MG63 (cell line): ENCODE measurements around the gene EEIG1. TPM values are rescaled to one million over a fixed set of nuclear protein-coding genes. Genes with fewer than 3 reads are reported as not detected.

ENCODE experiments used
- DNase-seq: peaks from one replicate; pipeline ENCODE4 v3.0.0-alpha.2; 2020
- H3K27me3 ChIP-seq: fragments of 250-450 bp; sonication (Bioruptor Pico); 2 replicates; pipeline ENCODE4 v1.5.1; 2020; ENCODE audit warnings: mild to moderate bottlenecking, moderate library complexity
- H3K36me3 ChIP-seq: fragments of 250-450 bp; sonication (Bioruptor Pico); 2 replicates; pipeline ENCODE4 v1.5.1; 2020; ENCODE audit warnings: mild to moderate bottlenecking, moderate library complexity
- H3K4me3 ChIP-seq: fragments of 250-450 bp; sonication (Bioruptor Pico); 2 replicates; pipeline ENCODE4 v1.5.1; 2020; ENCODE audit warnings: mild to moderate bottlenecking, moderate library complexity
- H3K9me3 ChIP-seq: fragments of 250-450 bp; sonication (Bioruptor Pico); 2 replicates; pipeline ENCODE4 v1.5.1; 2020; ENCODE audit warnings: mild to moderate bottlenecking, moderate library complexity
- total RNA-seq: library from RNA; depleted of rRNA; stranded (reverse); fragments of >200 nt; shearing (Covaris generic); gene quantifications from 2 replicates; pipeline ENCODE4 v1.2.3, GENCODE V29; 2014; ENCODE audit warnings: low replicate concordance

Gene EEIG1
- total RNA-seq, 1 experiment from 2014 or later: 10.3 TPM

DNA sequence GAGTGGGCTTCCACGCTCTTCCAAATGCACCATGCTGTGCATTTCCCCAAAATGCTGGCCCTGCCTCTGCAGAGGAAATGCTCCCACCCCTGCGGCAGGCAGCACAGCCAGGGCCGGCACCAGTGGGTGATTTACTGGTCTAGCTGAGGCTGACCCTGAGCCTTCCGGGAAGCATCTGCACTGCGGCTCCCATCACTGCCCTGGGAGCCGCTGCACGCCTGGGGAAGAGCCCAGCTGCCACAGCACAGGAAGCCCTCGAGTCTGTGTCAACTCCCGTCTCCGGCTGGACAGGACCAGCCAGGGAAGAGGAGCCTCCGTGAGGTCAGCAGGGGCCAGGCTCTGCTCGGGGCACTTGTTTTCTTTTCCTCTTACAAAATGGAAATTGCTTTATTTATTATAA, 25.1 kb upstream of the EEIG1 start:
- Histone ChIP-seq H3K27me3 (no peaks in the 10 kb centered on the region), H3K36me3 (no peaks in the 10 kb centered on the region), H3K4me3 (no peak overlapping the region), H3K9me3 (no peaks in the 10 kb centered on the region)
- DNase-seq: no peak

DNA sequence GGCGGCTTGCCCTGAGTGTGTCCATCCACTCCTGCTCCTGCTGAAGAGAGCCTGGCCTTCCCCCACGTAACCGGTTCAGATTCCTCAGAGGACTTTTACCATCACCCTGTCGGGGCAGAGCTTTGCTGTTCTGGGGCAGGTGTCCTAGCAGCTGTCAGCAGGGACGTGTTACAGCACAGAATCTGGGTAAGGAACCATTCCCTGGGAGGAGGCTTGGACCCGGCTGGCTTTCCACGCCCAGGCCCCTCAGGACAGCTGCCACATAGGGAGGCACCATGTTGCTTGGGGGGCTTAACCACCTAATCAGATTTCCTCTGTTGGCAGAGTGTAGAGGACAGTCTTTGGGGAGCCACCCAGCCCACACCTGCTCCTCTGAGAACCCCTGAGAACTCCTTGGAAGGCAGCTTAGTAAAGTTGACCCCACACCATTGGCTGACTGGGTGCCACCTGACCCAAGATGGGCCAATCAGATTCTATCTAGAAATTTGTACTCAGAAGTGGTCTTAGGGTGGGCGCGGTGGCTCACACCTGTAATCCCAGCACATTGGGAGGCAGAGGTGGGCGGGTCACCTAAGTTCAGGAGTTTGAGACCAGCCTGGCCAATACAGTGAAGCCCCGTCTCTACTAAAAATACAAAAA, 23.3 kb upstream of the EEIG1 start:
- no peaks in the 10 kb centered on the region for H3K9me3 ChIP-seq
- no peak for DNase-seq
- H3K36me3 ChIP-seq: no peaks in the 10 kb centered on the region
- no peak overlapping the region for H3K4me3 ChIP-seq
- no peaks in the 10 kb centered on the region for H3K27me3 ChIP-seq

GRCh38 chr9:128002959-128003358, 22.2 kb upstream of the EEIG1 start:
- no peaks in the 10 kb centered on the region for H3K27me3 ChIP-seq
- DNase-seq: no peak
- no peaks in the 10 kb centered on the region for H3K9me3 ChIP-seq
- H3K36me3 ChIP-seq: no peaks in the 10 kb centered on the region
- H3K4me3 ChIP-seq: no peak overlapping the region

GRCh38 chr9:128001779-128002298, 21.1 kb upstream of the EEIG1 start:
- peak; percentile 82 for DNase-seq
- Histone ChIP-seq H3K9me3 (no peaks in the 10 kb centered on the region), H3K4me3 (no peak overlapping the region), H3K27me3 (no peaks in the 10 kb centered on the region), H3K36me3 (no peaks in the 10 kb centered on the region)

DNA sequence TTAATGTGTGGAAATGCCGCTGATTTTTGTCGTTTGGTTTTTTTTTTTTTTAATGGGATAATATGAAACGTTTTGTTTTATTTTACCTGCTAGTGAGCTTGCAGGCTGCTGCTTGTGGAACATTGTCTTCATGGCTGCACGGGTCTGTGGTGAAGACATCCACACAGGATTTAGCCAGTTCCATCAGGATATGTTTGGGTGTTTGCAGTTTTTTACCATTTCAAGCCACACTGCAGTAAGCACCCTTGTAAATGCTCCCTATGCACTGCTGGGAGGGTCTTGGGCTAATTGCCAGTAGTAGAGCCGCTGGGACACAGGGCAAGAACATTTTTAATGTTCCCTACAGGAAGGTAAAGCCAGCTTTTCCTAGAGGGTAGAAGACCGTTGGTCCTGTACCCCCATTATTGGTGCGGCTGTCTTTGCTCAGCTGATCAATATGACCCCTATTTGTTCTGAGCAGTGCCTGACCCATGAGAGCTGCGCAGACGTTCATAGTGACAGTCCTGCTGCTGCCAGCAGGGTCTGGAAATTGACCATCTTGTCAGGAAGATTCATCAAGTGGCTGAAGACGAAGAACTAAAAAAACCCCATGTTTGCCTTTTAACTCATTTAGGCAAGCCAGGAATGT, 20.5 kb upstream of the EEIG1 start:
- Histone ChIP-seq H3K9me3 (no peaks in the 10 kb centered on the region), H3K36me3 (no peaks in the 10 kb centered on the region), H3K4me3 (no peak overlapping the region), H3K27me3 (no peaks in the 10 kb centered on the region)
- DNase-seq: no peak

GRCh38 chr9:127999461-127999860, 18.7 kb upstream of the EEIG1 start:
- Histone ChIP-seq H3K36me3 (no peaks in the 10 kb centered on the region), H3K4me3 (no peak overlapping the region), H3K27me3 (no peaks in the 10 kb centered on the region), H3K9me3 (no peaks in the 10 kb centered on the region)
- no peak for DNase-seq

- Histone ChIP-seq H3K36me3 (no peaks in the 10 kb centered on the region), H3K27me3 (no peaks in the 10 kb centered on the region), H3K4me3 (no peak overlapping the region), H3K9me3 (no peaks in the 10 kb centered on the region)
- DNase-seq: no peak
Observed at GRCh38 chr9:127993721-127994120, 12.9 kb upstream of the EEIG1 start.

- Histone ChIP-seq H3K4me3 (no peak overlapping the region), H3K27me3 (no peaks in the 10 kb centered on the region), H3K9me3 (no peaks in the 10 kb centered on the region), H3K36me3 (no peaks in the 10 kb centered on the region)
- DNase-seq: no peak
Observed at GRCh38 chr9:127991757-127992274, 11.0 kb upstream of the EEIG1 start.

GRCh38 chr9:127991017-127991756, 10.4 kb upstream of the EEIG1 start:
- Histone ChIP-seq H3K27me3 (no peaks in the 10 kb centered on the region), H3K4me3 (no peak overlapping the region), H3K9me3 (no peaks in the 10 kb centered on the region), H3K36me3 (no peaks in the 10 kb centered on the region)
- DNase-seq: no peak

GRCh38 chr9:127990554-127990953, 9.8 kb upstream of the EEIG1 start:
- no peaks in the 10 kb centered on the region for H3K9me3 ChIP-seq
- H3K27me3 ChIP-seq: no peaks in the 10 kb centered on the region
- H3K4me3 ChIP-seq: no peak overlapping the region
- no peaks in the 10 kb centered on the region for H3K36me3 ChIP-seq
- no peak for DNase-seq

DNA sequence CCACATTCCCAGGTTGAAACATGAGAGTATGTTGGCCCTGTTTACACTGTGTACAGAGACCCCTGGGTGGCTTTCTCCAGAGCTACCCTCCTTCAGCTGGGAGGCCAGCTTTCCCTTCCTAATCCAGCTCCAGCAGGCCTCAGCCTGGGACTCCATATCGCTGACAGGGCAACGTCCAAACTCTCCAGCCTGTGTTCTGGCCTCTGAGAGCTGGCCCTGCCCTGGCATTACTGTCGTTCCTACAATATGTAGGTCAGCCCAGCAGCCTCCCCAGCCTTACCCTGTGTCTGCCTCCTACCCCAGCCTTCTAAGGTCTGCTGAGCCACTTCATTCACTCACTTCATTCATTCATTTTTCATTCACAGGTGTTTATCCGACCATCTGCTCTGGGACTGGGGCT, 8.3 kb upstream of the EEIG1 start:
- no peak overlapping the region for H3K4me3 ChIP-seq
- H3K27me3 ChIP-seq: no peaks in the 10 kb centered on the region
- H3K9me3 ChIP-seq: no peaks in the 10 kb centered on the region
- no peaks in the 10 kb centered on the region for H3K36me3 ChIP-seq
- DNase-seq: no peak

DNA sequence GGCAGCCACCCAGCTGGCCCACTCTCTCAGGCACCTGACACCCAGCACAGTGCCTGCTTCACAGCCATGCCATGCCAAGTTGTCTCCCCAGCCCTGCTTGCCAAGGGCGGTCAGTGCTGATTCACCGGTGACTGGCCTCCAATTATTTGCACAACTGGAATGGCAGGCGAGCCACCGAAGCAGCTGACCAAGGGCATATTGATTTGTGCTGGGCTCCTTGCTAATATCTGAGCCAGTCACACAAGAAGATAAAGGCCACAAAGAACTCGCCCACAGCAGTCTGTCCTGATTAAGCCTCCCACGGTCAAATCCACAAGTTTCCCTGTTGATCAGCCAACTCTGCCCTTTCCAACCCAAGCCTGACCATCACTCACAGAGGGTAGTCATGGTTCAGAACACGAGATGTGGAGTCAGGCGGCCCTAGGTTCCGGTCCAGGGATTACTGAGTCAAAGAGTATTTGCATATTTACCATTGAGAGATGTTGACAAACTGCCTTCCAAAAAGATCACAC, 6.4 kb upstream of the EEIG1 start:
- Histone ChIP-seq H3K36me3 (no peaks in the 10 kb centered on the region), H3K27me3 (no peaks in the 10 kb centered on the region)
- DNase-seq: peak; percentile 94

DNA sequence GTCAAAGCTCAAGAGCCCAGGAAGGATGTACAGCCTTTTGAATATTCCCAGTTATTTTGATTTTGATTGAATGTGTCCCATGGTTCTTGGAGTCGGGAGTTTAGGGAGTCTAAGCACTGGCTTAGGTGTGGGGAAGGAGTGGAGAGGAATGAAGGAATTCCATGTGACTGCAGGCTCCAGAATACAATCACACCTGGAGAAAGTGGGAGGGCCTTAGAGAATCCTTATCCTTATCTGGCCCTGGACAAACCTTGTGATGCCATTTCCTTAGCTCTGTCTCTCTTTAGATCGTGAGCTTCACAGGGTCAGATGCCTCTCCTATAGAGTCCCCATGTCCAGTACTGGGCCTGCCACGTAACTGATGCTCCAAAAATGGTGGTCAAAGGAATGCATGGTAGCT, 4.2 kb upstream of the EEIG1 start:
- DNase-seq: no peak
- Histone ChIP-seq H3K4me3 (no peak overlapping the region), H3K27me3 (no peaks in the 10 kb centered on the region), H3K36me3 (no peaks in the 10 kb centered on the region), H3K9me3 (no peaks in the 10 kb centered on the region)

More for the DNA sequence above, 6.4 kb upstream of the EEIG1 start:
- Histone ChIP-seq H3K4me3 (no peak overlapping the region), H3K9me3 (no peaks in the 10 kb centered on the region)

- no peak for DNase-seq
- no peaks in the 10 kb centered on the region for H3K27me3 ChIP-seq
- no peaks in the 10 kb centered on the region for H3K9me3 ChIP-seq
- no peak overlapping the region for H3K4me3 ChIP-seq
- peaks cover 7% of the 10 kb centered on the region for H3K36me3 ChIP-seq
Observed at GRCh38 chr9:127983847-127984289, 3.1 kb upstream of the EEIG1 start.

DNA sequence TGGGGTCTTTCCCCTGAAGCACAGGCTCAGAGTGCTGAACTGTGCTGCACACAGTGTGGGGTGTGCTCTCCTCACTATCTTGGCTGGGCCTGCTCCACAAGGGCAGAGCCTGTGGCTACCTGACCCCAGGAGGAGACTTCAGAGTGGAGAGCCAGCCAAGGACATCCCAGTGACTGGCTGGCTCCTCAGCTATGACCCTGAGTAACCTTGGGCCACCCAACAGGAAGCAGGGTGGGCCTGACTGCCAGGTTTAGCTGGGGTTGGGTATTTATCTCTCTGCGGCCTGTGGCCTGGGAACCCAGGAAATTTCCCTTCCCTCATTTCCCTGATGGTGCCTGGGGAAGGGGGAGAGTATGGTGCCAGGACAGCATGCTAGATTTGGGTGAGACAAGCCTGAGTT, 2.1 kb upstream of the EEIG1 start:
- Histone ChIP-seq H3K36me3 (peaks cover 14% of the 10 kb centered on the region), H3K4me3 (no peak overlapping the region), H3K9me3 (no peaks in the 10 kb centered on the region), H3K27me3 (no peaks in the 10 kb centered on the region)
- DNase-seq: no peak

DNA sequence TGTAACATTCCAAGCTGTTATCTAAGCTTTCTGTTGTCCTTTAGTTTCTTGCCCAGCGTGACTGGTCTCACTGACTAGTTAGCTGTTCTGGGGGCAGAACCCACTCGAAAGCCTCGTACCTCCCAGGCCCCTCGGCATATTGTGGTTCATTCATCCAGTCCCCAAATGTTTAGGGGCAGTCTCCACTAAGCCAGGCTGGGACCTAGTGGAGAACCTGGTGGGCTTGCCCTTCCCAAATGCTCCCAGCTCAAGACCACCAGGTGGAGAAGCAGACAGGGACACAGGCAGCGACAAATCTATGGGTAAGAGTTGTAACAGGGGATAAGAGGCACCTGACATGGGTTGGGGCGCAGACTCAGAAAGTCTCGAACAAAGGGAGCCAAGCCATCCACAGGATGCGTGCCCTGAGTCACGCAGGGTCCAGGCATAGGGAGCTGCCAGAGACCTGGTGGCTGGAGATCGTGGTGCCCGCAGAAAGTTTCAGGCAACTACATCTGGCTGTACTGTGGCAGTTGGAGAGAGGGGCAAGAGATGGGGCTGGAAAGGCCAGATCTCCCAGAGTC, 851 bp upstream of the EEIG1 start:
- H3K9me3 ChIP-seq: no peaks in the 10 kb centered on the region
- H3K36me3 ChIP-seq: peaks cover 14% of the 10 kb centered on the region
- H3K27me3 ChIP-seq: no peaks in the 10 kb centered on the region
- no peak for DNase-seq
- peak overlapping the region; percentile 49 for H3K4me3 ChIP-seq
